Measurements from ENCODE around the gene ADCK1.

ADCK1 gene

GRCh38 chr14:77864580-77864979 lies 64.7 kb downstream of the ADCK1 start:
- no peak for DNase-seq (ENCODE audit: extremely low spot score)
- ChIA-PET CTCF (no interaction called here), POLR2A (no interaction called here)
- TF ChIP-seq BHLHE40 (IDR thresholded peaks at IDR 0.05; ENCODE audit: borderline replicate concordance): no peak
- TF ChIP-seq SP1 (IDR thresholded peaks at IDR 0.05): no peak
- no peak for TF ChIP-seq SUZ12 (IDR thresholded peaks at IDR 0.05)
- no peak for TF ChIP-seq FOXA1 (IDR thresholded peaks at IDR 0.05)
- no peak for TF ChIP-seq ARNT (IDR thresholded peaks at IDR 0.05)
- no peak for TF ChIP-seq HDGF (IDR thresholded peaks at IDR 0.05; ENCODE audit: borderline replicate concordance)
- no peak for TF ChIP-seq FOXM1 (IDR thresholded peaks at IDR 0.05; ENCODE audit: borderline replicate concordance)
- TF ChIP-seq ELF4 (IDR thresholded peaks at IDR 0.05): no peak
- TF ChIP-seq LEF1 (IDR thresholded peaks at IDR 0.05; ENCODE audit: borderline replicate concordance): no peak
- TF ChIP-seq NFRKB (IDR thresholded peaks at IDR 0.05): no peak
- no peak for TF ChIP-seq PKNOX1 (IDR thresholded peaks at IDR 0.05)
- TF ChIP-seq L3MBTL2 (conservative IDR thresholded peaks at IDR 0.05): no peak
- TF ChIP-seq TARDBP (IDR thresholded peaks at IDR 0.05): no peak
- no peak for TF ChIP-seq CTBP1 (IDR thresholded peaks at IDR 0.05; ENCODE audit: borderline replicate concordance)
- TF ChIP-seq ZNF384 (IDR thresholded peaks at IDR 0.05): no peak
- no peak for TF ChIP-seq FOXK2 (IDR thresholded peaks at IDR 0.05)

DNA sequence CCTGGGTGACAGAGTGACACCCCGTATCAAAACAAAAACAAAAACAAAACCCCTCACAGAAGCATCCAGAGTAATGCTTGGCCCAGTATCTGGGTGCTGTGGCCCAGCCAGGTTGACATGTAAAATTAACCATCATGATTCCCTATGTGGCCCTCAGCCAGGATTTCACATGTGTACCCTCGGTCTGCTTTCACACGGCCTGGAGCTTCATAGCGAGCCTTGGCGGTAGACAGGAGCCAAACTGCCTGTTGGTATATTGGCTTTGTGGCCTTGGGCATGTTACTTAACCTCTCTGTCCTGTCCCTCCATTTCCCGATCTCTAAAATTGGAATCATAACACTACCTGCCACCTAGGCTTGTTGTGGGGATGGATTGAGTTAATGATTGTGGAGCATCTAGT lies 65.5 kb downstream of the ADCK1 start:
- no peak for TF ChIP-seq TARDBP (IDR thresholded peaks at IDR 0.05)
- TF ChIP-seq ELF4 (IDR thresholded peaks at IDR 0.05): no peak
- no peak for TF ChIP-seq ARNT (IDR thresholded peaks at IDR 0.05)
- TF ChIP-seq BHLHE40 (IDR thresholded peaks at IDR 0.05; ENCODE audit: borderline replicate concordance): no peak
- TF ChIP-seq FOXA1 (IDR thresholded peaks at IDR 0.05): no peak
- no peak for TF ChIP-seq LEF1 (IDR thresholded peaks at IDR 0.05; ENCODE audit: borderline replicate concordance)
- no peak for TF ChIP-seq NFRKB (IDR thresholded peaks at IDR 0.05)
- no peak for TF ChIP-seq ZNF384 (IDR thresholded peaks at IDR 0.05)
- no peak for TF ChIP-seq FOXM1 (IDR thresholded peaks at IDR 0.05; ENCODE audit: borderline replicate concordance)
- no peak for TF ChIP-seq L3MBTL2 (conservative IDR thresholded peaks at IDR 0.05)
- TF ChIP-seq HDGF (IDR thresholded peaks at IDR 0.05; ENCODE audit: borderline replicate concordance): no peak
- no peak for TF ChIP-seq CTBP1 (IDR thresholded peaks at IDR 0.05; ENCODE audit: borderline replicate concordance)
- ChIA-PET POLR2A (no interaction called here), CTCF (no interaction called here)
- no peak for DNase-seq (ENCODE audit: extremely low spot score)

DNA sequence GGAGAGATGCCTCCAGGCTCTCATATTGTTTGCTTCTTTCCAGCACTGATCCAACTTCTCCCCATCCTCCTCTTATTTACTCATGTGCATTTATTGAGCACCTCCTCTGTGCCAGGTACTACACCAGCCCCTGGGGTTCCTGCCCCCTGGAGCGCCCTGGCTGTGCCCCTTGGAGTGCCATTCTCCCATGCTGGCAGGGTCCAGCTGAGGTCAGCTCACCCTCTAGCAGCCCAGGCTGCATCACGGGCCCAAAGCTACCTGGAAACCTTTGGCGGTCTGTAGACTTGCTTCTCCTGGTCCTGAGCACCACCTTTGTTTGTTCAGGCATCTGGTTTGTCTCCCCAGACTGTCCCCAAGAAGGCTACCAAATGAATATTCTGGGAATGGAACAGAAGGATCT lies 67.0 kb downstream of the ADCK1 start:
- TF ChIP-seq FOXA1 (IDR thresholded peaks at IDR 0.05) (no peak), TARDBP (IDR thresholded peaks at IDR 0.05) (no peak), BHLHE40 (IDR thresholded peaks at IDR 0.05; ENCODE audit: borderline replicate concordance) (no peak), SP1 (IDR thresholded peaks at IDR 0.05) (no peak), HDGF (IDR thresholded peaks at IDR 0.05; ENCODE audit: borderline replicate concordance) (no peak), ELF4 (IDR thresholded peaks at IDR 0.05) (no peak), NFRKB (IDR thresholded peaks at IDR 0.05) (no peak), CTBP1 (IDR thresholded peaks at IDR 0.05; ENCODE audit: borderline replicate concordance) (no peak), FOXK2 (IDR thresholded peaks at IDR 0.05) (no peak), PKNOX1 (IDR thresholded peaks at IDR 0.05) (no peak), L3MBTL2 (conservative IDR thresholded peaks at IDR 0.05) (no peak), SUZ12 (IDR thresholded peaks at IDR 0.05) (no peak), ARNT (IDR thresholded peaks at IDR 0.05) (no peak), FOXM1 (IDR thresholded peaks at IDR 0.05; ENCODE audit: borderline replicate concordance) (no peak), ZNF384 (IDR thresholded peaks at IDR 0.05) (no peak), LEF1 (IDR thresholded peaks at IDR 0.05; ENCODE audit: borderline replicate concordance) (no peak)
- ChIA-PET CTCF (no interaction called here), POLR2A (no interaction called here)
- DNase-seq (ENCODE audit: extremely low spot score): no peak

GRCh38 chr14:77867476-77867875 lies 67.6 kb downstream of the ADCK1 start:
- DNase-seq (ENCODE audit: extremely low spot score): no peak
- ChIA-PET POLR2A (no interaction called here), CTCF (no interaction called here)
- no peak for TF ChIP-seq PKNOX1 (IDR thresholded peaks at IDR 0.05)
- no peak for TF ChIP-seq CTBP1 (IDR thresholded peaks at IDR 0.05; ENCODE audit: borderline replicate concordance)
- no peak for TF ChIP-seq TARDBP (IDR thresholded peaks at IDR 0.05)
- no peak for TF ChIP-seq L3MBTL2 (conservative IDR thresholded peaks at IDR 0.05)
- TF ChIP-seq HDGF (IDR thresholded peaks at IDR 0.05; ENCODE audit: borderline replicate concordance): no peak
- no peak for TF ChIP-seq SP1 (IDR thresholded peaks at IDR 0.05)
- no peak for TF ChIP-seq ARNT (IDR thresholded peaks at IDR 0.05)
- no peak for TF ChIP-seq ELF4 (IDR thresholded peaks at IDR 0.05)
- no peak for TF ChIP-seq FOXK2 (IDR thresholded peaks at IDR 0.05)
- TF ChIP-seq BHLHE40 (IDR thresholded peaks at IDR 0.05; ENCODE audit: borderline replicate concordance): no peak
- TF ChIP-seq ZNF384 (IDR thresholded peaks at IDR 0.05): no peak
- TF ChIP-seq NFRKB (IDR thresholded peaks at IDR 0.05): no peak
- no peak for TF ChIP-seq FOXA1 (IDR thresholded peaks at IDR 0.05)
- no peak for TF ChIP-seq LEF1 (IDR thresholded peaks at IDR 0.05; ENCODE audit: borderline replicate concordance)
- TF ChIP-seq FOXM1 (IDR thresholded peaks at IDR 0.05; ENCODE audit: borderline replicate concordance): no peak

DNA sequence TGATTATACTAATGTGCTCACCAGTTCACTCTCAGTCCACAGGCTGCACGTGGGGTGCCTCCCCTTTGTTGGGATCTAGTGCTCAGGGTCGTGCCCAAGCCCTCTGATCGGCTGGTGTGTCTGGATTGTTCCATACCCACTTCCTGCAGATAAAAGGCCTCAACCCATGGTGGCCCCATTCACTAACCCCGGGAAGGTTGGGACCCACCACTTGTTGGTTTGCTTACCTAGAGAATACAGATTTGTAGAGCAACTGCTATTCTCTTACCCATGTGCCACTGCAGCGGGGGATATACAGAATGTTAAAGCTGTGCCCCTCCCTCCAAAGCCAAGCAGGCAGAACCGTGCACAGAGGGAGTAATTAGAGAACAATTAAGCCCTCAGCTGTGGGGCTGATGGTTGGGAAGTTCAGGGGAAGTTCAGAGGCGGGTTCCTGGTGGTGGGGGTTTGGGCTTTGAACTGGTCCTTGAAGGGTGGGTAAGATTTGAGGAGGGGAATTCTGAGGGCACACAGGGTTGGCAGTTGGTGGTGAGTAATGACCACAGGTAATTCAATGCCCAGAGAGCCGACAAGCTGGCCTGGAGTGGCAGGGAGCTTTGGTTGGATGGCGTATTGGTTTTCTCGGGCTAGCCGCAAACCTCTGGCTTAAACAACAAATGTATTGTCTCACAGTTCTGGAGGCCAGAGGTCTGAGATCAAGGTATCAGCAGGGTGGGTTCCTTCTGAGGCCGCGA lies 68.8 kb downstream of the ADCK1 start:
- ChIA-PET CTCF (no interaction called here), POLR2A (no interaction called here)
- DNase-seq (ENCODE audit: extremely low spot score): no peak
- TF ChIP-seq SP1 (IDR thresholded peaks at IDR 0.05) (no peak), FOXM1 (IDR thresholded peaks at IDR 0.05; ENCODE audit: borderline replicate concordance) (no peak), SUZ12 (IDR thresholded peaks at IDR 0.05) (no peak), FOXA1 (IDR thresholded peaks at IDR 0.05) (no peak), CTBP1 (IDR thresholded peaks at IDR 0.05; ENCODE audit: borderline replicate concordance) (no peak), TARDBP (IDR thresholded peaks at IDR 0.05) (no peak), ELF4 (IDR thresholded peaks at IDR 0.05) (no peak), NFRKB (IDR thresholded peaks at IDR 0.05) (no peak), LEF1 (IDR thresholded peaks at IDR 0.05; ENCODE audit: borderline replicate concordance) (no peak), ZNF384 (IDR thresholded peaks at IDR 0.05) (no peak), PKNOX1 (IDR thresholded peaks at IDR 0.05) (no peak), FOXK2 (IDR thresholded peaks at IDR 0.05) (no peak), HDGF (IDR thresholded peaks at IDR 0.05; ENCODE audit: borderline replicate concordance) (no peak), BHLHE40 (IDR thresholded peaks at IDR 0.05; ENCODE audit: borderline replicate concordance) (no peak), ARNT (IDR thresholded peaks at IDR 0.05) (no peak), L3MBTL2 (conservative IDR thresholded peaks at IDR 0.05) (no peak)

All from HEK293T (cell line).